Natural killer cell (primary cell): ENCODE measurements around the gene DAPP1. TPM values are rescaled to one million over a fixed set of nuclear protein-coding genes. Genes with fewer than 3 reads are reported as not detected.

Experiments used
- ATAC-seq, 3 donors: fragments of 150-1000 bp in 2 of 3; fragments of 200-7000 bp in 1 of 3; cut with Tn5 transposase; 1 replicate in 1 of 3; 2 replicates in 2 of 3; pipeline ENCODE4 v1.10.0; 2021; ENCODE audit warnings: mild to moderate bottlenecking in 2 of 3, moderate library complexity in 2 of 3
- DNase-seq, 2 donors: peaks; one replicate each; pipeline versions ENCODE4 v3.0.0 to v3.0.0-alpha.2; 2013 to 2021; ENCODE audit warnings: mixed read lengths in 1 of 2
- H3K27ac ChIP-seq: one replicate; pipeline ENCODE4 v1.5.1; 2013; ENCODE audit warnings: mild to moderate bottlenecking, low read length
- H3K27me3 ChIP-seq: one replicate; pipeline ENCODE4 v1.6.1; 2013; ENCODE audit warnings: low read length; ENCODE audit not compliant: control insufficient read depth, insufficient read depth
- H3K36me3 ChIP-seq: one replicate; pipeline ENCODE4 v1.6.1; 2013; ENCODE audit warnings: low read length; ENCODE audit not compliant: control insufficient read depth, insufficient read depth
- H3K4me1 ChIP-seq: one replicate; pipeline ENCODE4 v1.6.1; 2013; ENCODE audit warnings: low read length; ENCODE audit not compliant: control insufficient read depth, insufficient read depth
- H3K4me3 ChIP-seq: one replicate; pipeline ENCODE4 v1.5.1; 2013; ENCODE audit warnings: low read length
- H3K9me3 ChIP-seq: one replicate; pipeline ENCODE4 v1.6.1; 2013; ENCODE audit warnings: low read length; ENCODE audit not compliant: control insufficient read depth, insufficient read depth
- H3K27ac Mint-ChIP-seq, 2 donors: one replicate each; pipeline ENCODE4 v1.8.0; 2022; ENCODE audit warnings: mild to moderate bottlenecking in 2 of 2, mixed read lengths in 2 of 2, moderate library complexity in 1 of 2
- H3K27me3 Mint-ChIP-seq, 2 donors: one replicate each; pipeline ENCODE4 v1.8.0; 2022; ENCODE audit warnings: low read depth in 2 of 2, mixed read lengths in 2 of 2
- H3K36me3 Mint-ChIP-seq: one replicate; pipeline ENCODE4 v1.8.0; 2022; ENCODE audit warnings: mixed read lengths
- H3K4me1 Mint-ChIP-seq, 2 donors: one replicate each; pipeline ENCODE4 v1.8.0; 2022; ENCODE audit warnings: mixed read lengths in 2 of 2
- H3K4me3 Mint-ChIP-seq: one replicate; pipeline ENCODE4 v1.8.0; 2022; ENCODE audit warnings: mild to moderate bottlenecking, moderate library complexity, mixed read lengths
- H3K9me3 Mint-ChIP-seq, 2 donors: one replicate each; pipeline ENCODE4 v1.8.0; 2022; ENCODE audit warnings: mixed read lengths in 2 of 2
- WGBS: methylation state at CpG from one replicate; pipeline ENCODE4 v1.1.7; 2013; ENCODE audit warnings: missing lambda C conversion rate; ENCODE audit not compliant: insufficient coverage; 5-methylcytosine and 5-hydroxymethylcytosine counted together
- intact Hi-C: fragments of 100-400 bp; cut with micrococcal nuclease; formaldehyde crosslinking; loops from one replicate; pipeline ENCODE4 v1.14.2; 2022
- total RNA-seq, 4 donors: library from RNA; stranded (reverse); fragments of 120-200 nt in 1 of 4; gene quantifications; one replicate each; pipeline versions ENCODE4 v1.2.3 to v1.2.4, GENCODE V29; 2013 to 2022
- TF ChIP-seq, protein P1 (sequence below): fragments of 200-600 bp; IDR thresholded peaks from one replicate; pipeline ENCODE4 v1.8.0; 2022; ENCODE audit warnings: antibody characterized with exemption

The DAPP1 gene
- total RNA-seq, 3 donors from 2014 or later (not counting 1 experiment from before 2014, with no cell fraction given), result 5.9 to 7.3 (median 6.8) TPM

GRCh38 chr4:99893839-99894160 lies 77.2 kb downstream of the DAPP1 start:
- peaks cover 34% of the 10 kb centered on the region in 2 donors for H3K4me1 Mint-ChIP-seq

GRCh38 chr4:99894161-99894997 lies 77.8 kb downstream of the DAPP1 start, which contains the start of gene LAMTOR3:
Gene LAMTOR3, minus strand, starts transcription at chr4:99894427. Its CDS starts 464 bp downstream, at chr4:99893963.
- no peaks in the 10 kb centered on the region for H3K9me3 Mint-ChIP-seq
- Histone ChIP-seq H3K9me3 (no peaks in the 10 kb centered on the region), H3K4me1 (peaks cover 20% of the 10 kb centered on the region), H3K4me3 (peak within 1 kb of the TSS; percentile 69), H3K27ac (peak within 1 kb of the TSS; percentile 82), H3K27me3 (no peaks in the 10 kb centered on the region), H3K36me3 (peaks cover 8% of the 10 kb centered on the region)
- WGBS, result 4% methylated on average over 32 of the region's 40 CpGs
- peak within 1 kb of the TSS; percentile 86 for H3K4me3 Mint-ChIP-seq
- intact Hi-C loops, result loop anchor here (1.0 to 10.0 kb wide), 3 partner anchors 52 to 970 kb away; partner anchors contain the start of genes DNAJB14 and EIF4E
- TF ChIP-seq, protein P1, sequence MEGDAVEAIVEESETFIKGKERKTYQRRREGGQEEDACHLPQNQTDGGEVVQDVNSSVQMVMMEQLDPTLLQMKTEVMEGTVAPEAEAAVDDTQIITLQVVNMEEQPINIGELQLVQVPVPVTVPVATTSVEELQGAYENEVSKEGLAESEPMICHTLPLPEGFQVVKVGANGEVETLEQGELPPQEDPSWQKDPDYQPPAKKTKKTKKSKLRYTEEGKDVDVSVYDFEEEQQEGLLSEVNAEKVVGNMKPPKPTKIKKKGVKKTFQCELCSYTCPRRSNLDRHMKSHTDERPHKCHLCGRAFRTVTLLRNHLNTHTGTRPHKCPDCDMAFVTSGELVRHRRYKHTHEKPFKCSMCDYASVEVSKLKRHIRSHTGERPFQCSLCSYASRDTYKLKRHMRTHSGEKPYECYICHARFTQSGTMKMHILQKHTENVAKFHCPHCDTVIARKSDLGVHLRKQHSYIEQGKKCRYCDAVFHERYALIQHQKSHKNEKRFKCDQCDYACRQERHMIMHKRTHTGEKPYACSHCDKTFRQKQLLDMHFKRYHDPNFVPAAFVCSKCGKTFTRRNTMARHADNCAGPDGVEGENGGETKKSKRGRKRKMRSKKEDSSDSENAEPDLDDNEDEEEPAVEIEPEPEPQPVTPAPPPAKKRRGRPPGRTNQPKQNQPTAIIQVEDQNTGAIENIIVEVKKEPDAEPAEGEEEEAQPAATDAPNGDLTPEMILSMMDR, result no peak
- peaks cover 6% of the 10 kb centered on the region for H3K36me3 Mint-ChIP-seq
- DNase-seq, result peak; percentile 80 to 96
- H3K4me1 Mint-ChIP-seq, result peaks cover 32 to 34% of the 10 kb centered on the region in 2 donors
- no peaks in the 10 kb centered on the region for H3K27me3 Mint-ChIP-seq
- ATAC-seq, result peak; percentile 96 to 99 (median 98)
- H3K27ac Mint-ChIP-seq, result peak within 1 kb of the TSS; percentile 81 to 95

More at GRCh38 chr4:99893839-99894160, 77.2 kb downstream of the DAPP1 start:
- DNase-seq (no peak), ATAC-seq (peak in 1 of 3 donors; percentile 13)
- peaks cover 9% of the 10 kb centered on the region for H3K36me3 ChIP-seq
- no peaks in the 10 kb centered on the region for H3K9me3 Mint-ChIP-seq
- intact Hi-C loops, result loop anchor here (1.0 to 10.0 kb wide), 3 partner anchors 53 to 969 kb away; partner anchors contain the start of genes DNAJB14 and EIF4E
- no peaks in the 10 kb centered on the region for H3K27me3 ChIP-seq
- peaks cover 20% of the 10 kb centered on the region for H3K4me1 ChIP-seq
- H3K9me3 ChIP-seq, result no peaks in the 10 kb centered on the region
- peak overlapping the region; percentile 69 for H3K4me3 ChIP-seq
- TF ChIP-seq, protein P1, result no peak
- peak overlapping the region; percentile 82 for H3K27ac ChIP-seq
- peak overlapping the region; percentile 81 to 95 for H3K27ac Mint-ChIP-seq
- WGBS, result under 1% methylated on average over 12 of the region's 12 CpGs
- peak overlapping the region; percentile 85 for H3K4me3 Mint-ChIP-seq
- no peaks in the 10 kb centered on the region for H3K27me3 Mint-ChIP-seq
- peaks cover 6% of the 10 kb centered on the region for H3K36me3 Mint-ChIP-seq

GRCh38 chr4:99894998-99895397 lies 78.4 kb downstream of the DAPP1 start:
- peak overlapping the region; percentile 60 for H3K27ac ChIP-seq
- peaks cover 20% of the 10 kb centered on the region for H3K4me1 ChIP-seq
- DNase-seq, result peak in 1 of 2 donors; percentile 9
- no peaks in the 10 kb centered on the region for H3K9me3 ChIP-seq
- peaks cover 13% of the 10 kb centered on the region for H3K36me3 ChIP-seq
- Mint-ChIP-seq H3K27ac (peak overlapping the region; percentile 81 to 95), H3K4me3 (peak overlapping the region; percentile 86), H3K9me3 (no peaks in the 10 kb centered on the region), H3K27me3 (no peaks in the 10 kb centered on the region), H3K4me1 (peaks cover 29 to 34% of the 10 kb centered on the region in 2 donors), H3K36me3 (peaks cover 6% of the 10 kb centered on the region)
- ATAC-seq, result no peak
- 97% methylated on average over 15 of the region's 16 CpGs for WGBS
- no peak overlapping the region for H3K4me3 ChIP-seq
- intact Hi-C loops, result loop anchor here (1.0 to 10.0 kb wide), 3 partner anchors 51 to 970 kb away; partner anchors contain the start of genes DNAJB14 and EIF4E
- no peaks in the 10 kb centered on the region for H3K27me3 ChIP-seq
- TF ChIP-seq, protein P1, result no peak
